AG04450 (cell line): Measurements from ENCODE around the gene SLC22A5. TPM values are rescaled to one million over a fixed set of nuclear protein-coding genes. Genes with fewer than 3 reads are reported as not detected.

Source experiments
- CTCF ChIA-PET: fragments of 300-600, 350-600 bp; formaldehyde crosslinking; extraction: SDS; loops from one replicate; lab custom pipeline; 2022; ENCODE audit warnings: antibody characterized with exemption, inconsistent platforms; lab: Charles Lee
- POLR2A ChIA-PET: fragments of 350-600 bp; formaldehyde crosslinking; extraction: SDS; loops from one replicate; lab custom pipeline; 2021; ENCODE audit warnings: antibody characterized with exemption, inconsistent platforms; lab: Yijun Ruan, JAX
- DNase-seq: peaks from one replicate; pipeline ENCODE4 v3.0.0-alpha.2; 2011; ENCODE audit warnings: low read depth, low spot score
- H3K27ac ChIP-seq: one replicate; pipeline ENCODE4 v1.5.1; 2012; ENCODE audit warnings: low read depth, low read length, control low read depth
- H3K27me3 ChIP-seq: one replicate; pipeline ENCODE4 v1.6.0; 2012; ENCODE audit warnings: low read length; ENCODE audit not compliant: control insufficient read depth, insufficient read depth
- H3K4me3 ChIP-seq: 2 replicates; pipeline ENCODE4 v1.5.1; 2011; ENCODE audit warnings: mild to moderate bottlenecking, low read depth, low read length, control low read depth
- H3K9me3 ChIP-seq: 2 replicates; pipeline ENCODE4 v1.5.1; 2012; ENCODE audit warnings: low read length; ENCODE audit not compliant: control insufficient read depth, insufficient read depth
- polyA plus RNA-seq: library from polyadenylated mRNA; depleted of rRNA; stranded (reverse); fragments of >200 nt; gene quantifications from 2 replicates; pipeline ENCODE4 v1.2.3, GENCODE V29; 2011
- TF ChIP-seq, protein P1 (sequence below): IDR thresholded peaks from 2 replicates; pipeline ENCODE4 v1.5.1; 2011; ENCODE audit warnings: low read depth, low read length, control low read depth, inconsistent platforms

SLC22A5 gene
- polyA plus RNA-seq, 1 experiment = 6.9 TPM

DNA sequence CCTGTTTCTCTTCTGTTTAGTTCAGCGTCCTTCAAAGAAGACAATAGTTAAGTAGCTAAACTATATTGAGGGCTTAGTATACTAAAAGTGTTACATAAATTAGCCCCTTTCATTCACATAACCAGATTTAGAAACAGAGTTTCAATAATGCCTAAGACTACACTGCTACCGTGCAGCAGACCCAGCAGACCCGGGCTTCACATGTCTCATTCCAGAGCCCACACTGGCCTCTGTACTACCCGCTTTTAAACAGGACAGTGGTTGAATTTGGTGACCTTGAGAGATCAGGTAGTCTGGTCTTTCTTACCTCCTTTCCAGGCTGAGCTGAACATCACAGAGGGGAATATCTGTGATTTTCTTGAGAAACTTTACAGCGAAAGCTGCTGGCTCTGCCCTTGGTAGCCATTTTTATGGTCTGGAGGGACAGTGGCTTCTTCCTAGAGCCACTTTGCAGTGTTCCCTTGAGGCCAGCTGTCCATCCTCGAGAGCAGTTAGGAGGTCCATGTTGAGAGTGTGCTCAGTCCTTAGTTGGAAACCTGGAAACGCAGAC is 56.5 kb downstream of the SLC22A5 start:
- POLR2A ChIA-PET = interaction anchor here (0.5 to 2.7 kb wide), 13 partner anchors 9 to 80 kb away, joined by 3 to 20 read pairs (median 3); partner anchors contain the start of gene IRF1
- no peaks in the 10 kb centered on the region for H3K9me3 ChIP-seq
- TF ChIP-seq, protein P1, sequence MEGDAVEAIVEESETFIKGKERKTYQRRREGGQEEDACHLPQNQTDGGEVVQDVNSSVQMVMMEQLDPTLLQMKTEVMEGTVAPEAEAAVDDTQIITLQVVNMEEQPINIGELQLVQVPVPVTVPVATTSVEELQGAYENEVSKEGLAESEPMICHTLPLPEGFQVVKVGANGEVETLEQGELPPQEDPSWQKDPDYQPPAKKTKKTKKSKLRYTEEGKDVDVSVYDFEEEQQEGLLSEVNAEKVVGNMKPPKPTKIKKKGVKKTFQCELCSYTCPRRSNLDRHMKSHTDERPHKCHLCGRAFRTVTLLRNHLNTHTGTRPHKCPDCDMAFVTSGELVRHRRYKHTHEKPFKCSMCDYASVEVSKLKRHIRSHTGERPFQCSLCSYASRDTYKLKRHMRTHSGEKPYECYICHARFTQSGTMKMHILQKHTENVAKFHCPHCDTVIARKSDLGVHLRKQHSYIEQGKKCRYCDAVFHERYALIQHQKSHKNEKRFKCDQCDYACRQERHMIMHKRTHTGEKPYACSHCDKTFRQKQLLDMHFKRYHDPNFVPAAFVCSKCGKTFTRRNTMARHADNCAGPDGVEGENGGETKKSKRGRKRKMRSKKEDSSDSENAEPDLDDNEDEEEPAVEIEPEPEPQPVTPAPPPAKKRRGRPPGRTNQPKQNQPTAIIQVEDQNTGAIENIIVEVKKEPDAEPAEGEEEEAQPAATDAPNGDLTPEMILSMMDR = no peak
- no peak for DNase-seq
- no peaks in the 10 kb centered on the region for H3K27me3 ChIP-seq
- CTCF ChIA-PET = interaction anchor here (1.0 to 1.9 kb wide), 5 partner anchors 11 to 75 kb away, joined by 4 to 9 read pairs (median 4); no protein-coding TSS in a partner anchor
- 0 out of 2 replicates have a peak overlapping the region, but pooled peaks have one; percentile 13 for H3K4me3 ChIP-seq
- H3K27ac ChIP-seq = peak overlapping the region; percentile 98

DNA sequence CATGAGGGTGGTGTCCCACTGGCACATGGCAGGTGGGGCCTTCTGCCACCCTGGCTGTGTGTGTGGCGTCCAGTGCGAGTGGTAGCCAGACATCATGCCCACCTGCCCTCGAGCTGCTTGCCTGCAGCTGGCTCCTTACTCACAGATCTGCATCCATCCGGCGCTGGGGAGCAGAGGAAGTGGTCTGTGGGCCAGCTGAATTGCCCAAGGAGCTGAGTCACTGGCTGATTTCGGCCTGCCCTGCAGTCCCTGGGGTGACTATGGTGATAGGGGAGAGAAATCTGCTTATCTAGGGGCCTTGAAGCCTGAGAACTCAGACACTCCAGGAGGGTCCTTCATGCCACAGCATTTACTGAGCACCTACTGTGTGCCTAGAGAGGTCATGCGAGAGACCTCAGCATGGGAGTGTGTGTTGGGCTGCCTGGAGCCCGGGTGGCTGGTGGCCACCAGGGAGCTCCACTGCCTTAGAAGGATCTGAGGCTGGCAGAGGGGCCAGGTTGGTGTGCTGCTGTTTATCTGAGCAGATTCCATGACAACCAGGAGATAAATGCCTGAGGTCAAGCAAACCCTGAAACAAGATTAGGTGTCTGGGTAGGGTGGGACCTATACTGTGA is 57.1 kb downstream of the SLC22A5 start:
- POLR2A ChIA-PET = interaction anchor here (0.5 to 2.7 kb wide), 14 partner anchors 11 to 350 kb away, joined by 3 to 20 read pairs (median 3); partner anchors contain the start of genes IRF1 and SEPTIN8

DNA sequence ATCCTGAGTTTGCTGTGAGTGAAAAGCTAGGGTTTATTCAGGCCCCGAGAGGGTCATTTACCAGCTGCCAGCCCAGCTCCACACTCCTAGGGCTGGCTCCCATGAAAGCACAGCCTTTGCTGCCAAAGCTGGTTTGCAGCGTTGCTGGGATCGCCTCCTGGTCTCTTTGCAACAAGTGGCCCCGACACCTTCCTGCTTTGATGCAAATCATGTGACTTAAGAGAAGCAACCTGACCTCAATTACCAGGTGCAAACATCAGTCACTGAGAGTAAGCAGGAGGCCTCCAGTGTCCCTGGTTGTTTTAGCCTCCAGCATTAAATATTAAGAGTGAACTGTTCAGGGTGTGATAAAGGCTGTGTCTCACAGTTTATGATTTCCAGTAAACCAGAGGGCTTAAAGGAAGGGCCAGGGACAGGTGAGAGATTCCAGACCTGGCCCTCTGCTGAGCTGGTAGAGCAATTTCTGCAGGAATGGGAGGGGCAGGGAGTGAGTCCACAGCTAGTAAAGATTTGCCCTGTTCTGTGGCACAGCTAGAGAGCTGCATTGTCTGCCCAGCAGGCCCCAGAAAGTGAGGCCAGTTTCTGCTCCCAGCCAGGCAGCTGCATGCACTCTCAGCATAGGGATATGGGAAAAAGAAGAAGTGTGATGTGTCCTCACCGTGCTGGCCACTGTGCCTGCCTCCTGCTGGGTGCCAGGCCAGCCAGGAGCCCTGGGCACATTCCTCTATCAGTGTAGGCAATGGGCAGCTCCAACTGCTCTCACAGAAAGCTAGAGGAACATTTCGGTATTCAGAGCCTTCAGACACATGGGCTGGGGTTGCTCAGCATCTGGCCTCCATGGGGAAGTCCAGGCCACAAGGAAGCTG is 58.0 kb downstream of the SLC22A5 start:
- DNase-seq = no peak
- TF ChIP-seq, protein P1 = no peak
- no peaks in the 10 kb centered on the region for H3K27me3 ChIP-seq
- ChIA-PET POLR2A (interaction anchor here (0.8 to 2.7 kb wide), 5 partner anchors 30 to 73 kb away, joined by 3 to 20 read pairs (median 3); partner anchors contain the start of gene IRF1), CTCF (interaction anchor here (0.6 to 1.9 kb wide), 10 partner anchors 9 to 340 kb away, joined by 3 to 9 read pairs (median 4); no protein-coding TSS in a partner anchor)
- H3K27ac ChIP-seq = peak overlapping the region; percentile 98
- H3K4me3 ChIP-seq = no peak overlapping the region
- no peaks in the 10 kb centered on the region for H3K9me3 ChIP-seq

More for the DNA sequence above, 57.1 kb downstream of the SLC22A5 start:
- Histone ChIP-seq H3K27me3 (no peaks in the 10 kb centered on the region), H3K4me3 (0 out of 2 replicates have a peak overlapping the region, but pooled peaks have one; percentile 13), H3K9me3 (no peaks in the 10 kb centered on the region), H3K27ac (peak overlapping the region; percentile 98)
- CTCF ChIA-PET = interaction anchor here (0.9 to 1.9 kb wide), 8 partner anchors 10 to 75 kb away, joined by 3 to 9 read pairs (median 4); no protein-coding TSS in a partner anchor
- DNase-seq = peak; percentile 80
- TF ChIP-seq, protein P1 = peak; percentile 54

DNA sequence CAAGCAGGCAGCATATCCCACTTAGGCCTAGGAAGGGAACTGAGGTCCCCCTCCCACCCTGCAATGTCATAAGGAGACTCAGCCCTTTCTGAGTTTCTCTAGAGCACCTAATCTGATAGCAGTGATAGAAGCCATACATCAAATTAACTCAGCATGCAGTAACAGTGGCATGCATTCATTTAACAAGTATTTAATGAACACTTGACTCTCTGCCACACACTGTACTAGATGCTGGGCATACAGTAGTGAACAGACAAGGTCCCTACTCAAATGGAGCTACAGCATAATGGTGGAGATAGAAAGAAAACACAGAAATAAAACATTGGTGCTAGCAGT is 58.6 kb downstream of the SLC22A5 start:
- Histone ChIP-seq H3K27ac (no peak overlapping the region), H3K9me3 (no peaks in the 10 kb centered on the region), H3K27me3 (no peaks in the 10 kb centered on the region), H3K4me3 (no peak overlapping the region)
- CTCF ChIA-PET = interaction anchor here (0.7 to 1.6 kb wide), 5 partner anchors 12 to 392 kb away, joined by 3 to 5 read pairs (median 3); no protein-coding TSS in a partner anchor
- POLR2A ChIA-PET = interaction anchor here (0.9 kb wide), 1 partner anchor 29 kb away, joined by 3 read pairs; no protein-coding TSS in a partner anchor
- no peak for DNase-seq
- TF ChIP-seq, protein P1 = no peak
